ENCODE results near the gene DCLK1.

The DCLK1 gene

GRCh38 chr13:35891507-35892441 is 239.4 kb downstream of the DCLK1 start:
- CTCF ChIA-PET, result no interaction called here
- POLR2A ChIA-PET (ENCODE audit: low non-redundant PET), result interaction anchor here (0.6 kb wide), 1 partner anchor 14 kb away, joined by 3 read pairs; no protein-coding TSS in a partner anchor
- peak; percentile 76 for DNase-seq (ENCODE audit: low spot score)

DNA sequence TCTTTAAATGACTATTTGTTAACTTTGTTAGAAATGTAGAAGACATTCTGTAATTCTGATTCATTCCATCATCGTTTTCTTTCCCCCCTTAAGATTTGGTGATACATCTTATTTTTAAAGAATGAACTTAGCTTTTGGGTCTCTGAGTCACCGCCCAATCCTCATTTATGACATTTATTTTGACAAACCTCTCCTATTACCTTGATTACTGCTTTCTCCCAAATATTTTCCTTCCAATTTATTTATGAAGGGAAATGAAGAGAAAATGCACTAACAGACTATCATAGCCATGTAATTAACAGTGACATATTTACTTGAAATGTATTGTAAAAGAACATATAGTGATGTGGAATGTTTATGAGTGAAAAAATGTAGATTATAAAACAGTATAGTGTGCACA is 241.6 kb downstream of the DCLK1 start:
- POLR2A ChIA-PET (ENCODE audit: low non-redundant PET), result no interaction called here
- TF ChIP-seq CTCF (conservative IDR thresholded peaks at IDR 0.05; ENCODE audit: low read depth), result no peak
- CTCF ChIA-PET, result no interaction called here
- DNase-seq (ENCODE audit: low spot score), result no peak
- no peak overlapping the region for H3K27ac ChIP-seq

More at GRCh38 chr13:35891507-35892441, 239.4 kb downstream of the DCLK1 start:
- H3K27ac ChIP-seq, result no peak overlapping the region
- no peak for TF ChIP-seq CTCF (conservative IDR thresholded peaks at IDR 0.05; ENCODE audit: low read depth)

- no peak for TF ChIP-seq CTCF (conservative IDR thresholded peaks at IDR 0.05; ENCODE audit: low read depth)
- CTCF ChIA-PET, result no interaction called here
- POLR2A ChIA-PET (ENCODE audit: low non-redundant PET), result no interaction called here
- no peak for DNase-seq (ENCODE audit: low spot score)
- H3K27ac ChIP-seq, result no peak overlapping the region
Observed at GRCh38 chr13:35888981-35889380, 242.2 kb downstream of the DCLK1 start.

GRCh38 chr13:35888457-35888883 is 242.7 kb downstream of the DCLK1 start:
- POLR2A ChIA-PET (ENCODE audit: low non-redundant PET), result no interaction called here
- CTCF ChIA-PET, result no interaction called here
- DNase-seq (ENCODE audit: low spot score), result no peak
- H3K27ac ChIP-seq, result no peak overlapping the region
- no peak for TF ChIP-seq CTCF (conservative IDR thresholded peaks at IDR 0.05; ENCODE audit: low read depth)

GRCh38 chr13:35887115-35887666 is 244.0 kb downstream of the DCLK1 start:
- ChIA-PET POLR2A (ENCODE audit: low non-redundant PET) (no interaction called here), CTCF (no interaction called here)
- no peak for DNase-seq (ENCODE audit: low spot score)
- TF ChIP-seq CTCF (conservative IDR thresholded peaks at IDR 0.05; ENCODE audit: low read depth), result no peak
- no peak overlapping the region for H3K27ac ChIP-seq

DNA sequence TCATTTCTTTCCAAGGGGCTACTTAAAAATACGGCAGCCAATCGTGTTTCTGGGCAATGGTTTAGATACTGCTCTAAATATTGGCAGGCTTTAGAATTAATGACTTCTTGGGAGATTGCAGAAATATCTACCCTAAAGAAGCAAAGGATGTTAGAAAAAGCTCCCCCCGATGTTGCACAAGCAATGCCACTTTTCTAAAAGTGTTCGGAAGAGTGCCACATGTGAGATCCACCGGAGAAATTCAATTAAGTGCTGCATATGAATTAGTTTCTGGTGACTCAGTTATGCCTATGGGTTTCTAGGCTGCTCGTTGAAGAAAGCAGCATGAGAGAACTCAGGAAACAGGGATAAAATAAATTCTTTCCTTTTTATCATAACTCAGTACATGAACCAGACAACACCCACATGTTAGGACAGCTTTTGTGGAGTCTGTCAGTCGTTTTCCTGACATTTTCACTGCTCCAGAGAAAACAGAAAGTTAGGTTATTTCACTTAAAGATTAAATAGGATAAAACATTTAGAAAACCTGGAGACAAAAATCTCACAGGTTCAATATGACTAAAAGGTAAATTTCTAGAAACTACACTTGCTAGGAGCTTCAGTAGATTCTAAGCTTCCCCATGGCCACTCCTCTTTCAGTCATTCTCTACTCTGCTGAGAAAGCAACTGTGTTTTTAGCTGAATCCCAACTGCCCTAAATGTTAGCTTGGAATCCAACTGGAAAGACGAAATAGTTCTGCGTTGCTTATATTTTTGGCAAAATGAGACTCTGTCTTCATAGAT is 244.7 kb downstream of the DCLK1 start:
- CTCF ChIA-PET, result interaction anchor here (0.5 kb wide), 1 partner anchor 55 kb away, joined by 3 read pairs; no protein-coding TSS in a partner anchor
- no peak for TF ChIP-seq CTCF (conservative IDR thresholded peaks at IDR 0.05; ENCODE audit: low read depth)
- DNase-seq (ENCODE audit: low spot score), result no peak
- POLR2A ChIA-PET (ENCODE audit: low non-redundant PET), result no interaction called here
- H3K27ac ChIP-seq, result no peak overlapping the region

All from RWPE1 (cell line).